Uterine smooth muscle cell (primary cell): ENCODE measurements around the gene DGAT2L6. TPM values are rescaled to one million over a fixed set of nuclear protein-coding genes. Genes with fewer than 3 reads are reported as not detected.

Experiments used
- total RNA-seq: library from RNA; depleted of rRNA; stranded (reverse); fragments of >200 nt; gene quantifications from 2 replicates; pipeline ENCODE4 v1.2.3, GENCODE V29; 2014

DGAT2L6 gene, protein sequence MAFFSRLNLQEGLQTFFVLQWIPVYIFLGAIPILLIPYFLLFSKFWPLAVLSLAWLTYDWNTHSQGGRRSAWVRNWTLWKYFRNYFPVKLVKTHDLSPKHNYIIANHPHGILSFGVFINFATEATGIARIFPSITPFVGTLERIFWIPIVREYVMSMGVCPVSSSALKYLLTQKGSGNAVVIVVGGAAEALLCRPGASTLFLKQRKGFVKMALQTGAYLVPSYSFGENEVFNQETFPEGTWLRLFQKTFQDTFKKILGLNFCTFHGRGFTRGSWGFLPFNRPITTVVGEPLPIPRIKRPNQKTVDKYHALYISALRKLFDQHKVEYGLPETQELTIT
- not detected in 2 replicates for total RNA-seq

DNA sequence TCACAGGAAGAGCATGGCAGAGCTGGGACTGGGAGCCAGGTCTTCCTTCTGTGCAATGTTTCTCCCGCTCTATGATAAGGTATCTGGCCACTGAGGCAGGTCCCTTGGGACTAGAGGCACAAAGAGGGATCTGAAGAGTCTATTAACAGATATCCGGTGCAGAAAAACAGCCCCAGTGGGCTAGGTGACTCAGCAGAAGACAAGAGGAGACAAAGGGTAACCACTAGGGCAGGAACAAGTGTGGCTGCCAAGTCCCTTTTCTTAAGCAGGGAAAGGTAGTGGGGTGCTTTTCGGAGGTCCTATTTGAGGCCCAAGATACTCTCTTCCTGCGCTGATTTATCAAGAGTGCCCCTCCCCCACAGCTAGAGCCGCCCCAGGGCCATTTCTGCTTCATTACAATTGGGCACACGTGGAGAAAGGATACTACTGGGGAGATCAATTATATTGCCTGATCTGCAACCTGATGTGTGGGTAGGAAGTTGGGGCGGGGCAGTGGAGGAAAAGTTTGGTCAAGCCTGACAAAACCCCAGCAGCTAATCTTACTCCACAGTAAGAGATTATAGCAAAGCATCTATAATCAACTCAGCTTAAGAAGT, at the start of gene DGAT2L6:
Gene DGAT2L6 (plus strand): TSS at position 546 of the 596 bp plus-strand sequence. CDS start 100 bp downstream, outside the sequence.

DNA sequence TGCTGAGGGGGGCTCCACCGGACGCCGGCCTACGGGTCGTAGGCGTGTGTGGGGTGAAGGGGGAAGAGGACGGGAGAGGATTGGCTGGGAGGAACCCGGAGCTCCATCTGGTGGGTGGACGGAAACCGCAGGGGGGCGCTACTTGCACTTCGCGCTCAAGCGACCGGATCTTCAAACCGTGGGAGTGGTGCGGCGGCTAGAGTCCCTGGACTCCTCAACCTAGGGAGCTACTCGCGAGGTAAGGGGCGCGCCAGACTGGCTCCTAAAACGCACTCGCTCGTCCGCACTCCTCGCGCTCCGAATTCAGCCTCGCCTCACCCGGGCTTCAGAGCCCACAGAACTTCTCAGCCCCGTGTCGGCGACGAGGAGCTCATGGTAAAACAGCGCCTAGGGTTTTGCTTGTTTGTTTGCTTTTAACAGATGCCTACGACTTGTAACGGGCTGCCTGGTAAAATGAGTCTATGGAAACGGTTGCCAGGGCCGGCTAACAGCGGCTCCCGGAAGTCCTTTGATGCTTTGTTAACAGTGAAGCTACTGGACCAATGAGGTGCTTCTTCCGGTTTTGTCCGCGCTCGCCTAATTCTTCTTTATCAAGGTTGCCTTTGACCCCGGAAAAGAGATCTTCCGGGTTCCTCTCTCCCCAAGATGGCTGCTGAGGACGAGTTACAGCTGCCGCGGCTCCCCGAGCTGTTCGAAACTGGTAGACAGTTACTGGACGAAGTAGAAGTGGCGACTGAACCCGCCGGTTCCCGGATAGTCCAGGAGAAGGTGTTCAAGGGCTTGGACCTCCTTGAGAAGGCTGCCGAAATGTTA, 43.8 kb upstream of the DGAT2L6 start, which contains the start of gene IGBP1:
Gene IGBP1 (plus strand): TSS at position 145 of the 813 bp plus-strand sequence. CDS start 501 bp downstream, at position 646.

DNA sequence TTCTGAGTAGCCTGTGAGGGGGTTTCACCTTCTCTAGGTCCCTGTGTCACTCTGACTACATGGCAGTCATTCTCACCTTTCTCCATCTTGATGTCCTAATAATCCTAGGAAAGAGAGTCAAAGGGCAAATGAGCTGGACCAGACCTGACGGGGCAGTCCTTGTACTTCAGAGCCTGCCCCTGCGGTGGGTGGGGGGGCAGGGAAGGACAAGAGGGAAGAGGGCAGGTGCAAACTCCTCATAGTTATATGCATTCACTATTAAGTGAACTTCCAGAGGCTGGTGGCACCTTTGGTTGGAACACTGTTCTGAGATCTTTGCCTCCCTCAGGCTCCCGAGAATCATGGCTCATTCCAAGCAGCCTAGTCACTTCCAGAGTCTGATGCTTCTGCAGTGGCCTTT, 57.1 kb downstream of the DGAT2L6 start, which contains the start of gene AWAT1:
Gene AWAT1 (plus strand): TSS at position 301 of the 400 bp plus-strand sequence. CDS start 41 bp downstream, at position 342.

Other genes starting within 250 kb of the DGAT2L6 start
- gene AWAT2, start 127.5 kb upstream of the DGAT2L6 start, total RNA-seq = not detected in 2 replicates
- under 0.01 TPM in 1 of 2 replicates, not detected in the other for gene OTUD6A, start 115.0 kb upstream of the DGAT2L6 start, total RNA-seq
- 50.7 and 78.6 TPM in 2 replicates for gene IGBP1, start 44.0 kb upstream of the DGAT2L6 start, total RNA-seq
- not detected in 2 replicates for gene AWAT1, start 57.2 kb downstream of the DGAT2L6 start, total RNA-seq
- under 0.01 TPM in 1 of 2 replicates, not detected in the other for gene P2RY4, start 82.7 kb downstream of the DGAT2L6 start, total RNA-seq
- gene ARR3, start 90.9 kb downstream of the DGAT2L6 start, total RNA-seq = not detected in 2 replicates
- gene RAB41, start 104.7 kb downstream of the DGAT2L6 start, total RNA-seq = not detected in 2 replicates
- gene PDZD11, start 112.4 kb downstream of the DGAT2L6 start, total RNA-seq = 39.2 and 40.3 TPM in 2 replicates
- 10.9 and 35.3 TPM in 2 replicates for gene KIF4A, start 112.6 kb downstream of the DGAT2L6 start, total RNA-seq
- gene GDPD2, start 245.8 kb downstream of the DGAT2L6 start, total RNA-seq = not detected in 2 replicates